GM12878 (cell line): ENCODE data around the gene NTM. TPM values are rescaled to one million over a fixed set of nuclear protein-coding genes. Genes with fewer than 3 reads are reported as not detected.

Experiments used
- ATAC-seq: fragments of 200-7000 bp; cut with Tn5 transposase; 3 replicates; pipeline ENCODE4 v1.9.1; 2020; ENCODE audit warnings: mild to moderate bottlenecking, moderate library complexity
- BruUV-seq: library from RNA; stranded (reverse); fragments of 400-500 nt; replicated peaks from 2 replicates; lab custom pipeline; 2021; lab: Mats Ljungman, UMichigan
- CTCF ChIA-PET: fragments of 300-600 bp; sonication (Branson Sonifier 250); formaldehyde crosslinking; extraction: SDS; loops from one replicate; lab custom pipeline; 2021; ENCODE audit warnings: inconsistent platforms; lab: Yijun Ruan, JAX
- POLR2A ChIA-PET: fragments of 350-600 bp; formaldehyde crosslinking; extraction: SDS; loops from one replicate; lab custom pipeline; 2021; ENCODE audit warnings: inconsistent platforms; lab: Charles Lee
- RAD21 ChIA-PET: fragments of 300-600 bp; sonication (Branson Sonifier 250); formaldehyde crosslinking; loops from one replicate; lab custom pipeline; 2023; ENCODE audit warnings: antibody characterized with exemption; ENCODE audit not compliant: unreplicated experiment; lab: Charles Lee
- SMC1A ChIA-PET: fragments of 300-600 bp; sonication (Branson Sonifier 250); formaldehyde crosslinking; loops from one replicate; lab custom pipeline; 2023; ENCODE audit not compliant: unreplicated experiment, uncharacterized antibody; lab: Charles Lee
- DNase-seq: peaks from one replicate; pipeline ENCODE4 v3.0.0-alpha.2; 2011; ENCODE audit warnings: low read depth, low spot score
- FAIRE-seq: peaks from 3 replicates; lab custom pipeline; 2011; peaks lifted over from hg19 to GRCh38; lab: Jason Lieb, UNC
- H2AFZ ChIP-seq: 2 replicates; pipeline ENCODE4 v1.6.0; 2011; ENCODE audit warnings: low read depth, low read length, control low read depth; ENCODE audit not compliant: control insufficient read depth
- H3K27ac ChIP-seq: 2 replicates; pipeline ENCODE4 v1.5.1; 2011; ENCODE audit warnings: control low read depth; ENCODE audit not compliant: control insufficient read depth, insufficient read depth
- H3K27me3 ChIP-seq, 2 experiments: replicated peaks in 1 of 2; 2 replicates each; pipeline versions ENCODE4 v1.6.0 to v1.6.1; 2011; ENCODE audit warnings: low read length in 1 of 2; ENCODE audit not compliant: control insufficient read depth in 2 of 2, insufficient read depth in 2 of 2
- H3K36me3 ChIP-seq, 2 experiments: 2 replicates each; pipeline ENCODE4 v1.5.1; 2011; ENCODE audit warnings: low read length in 1 of 2; ENCODE audit not compliant: control insufficient read depth in 2 of 2, insufficient read depth in 2 of 2
- H3K4me1 ChIP-seq: 2 replicates; pipeline ENCODE4 v1.6.1; 2011; ENCODE audit warnings: mild to moderate bottlenecking, low read length, moderate library complexity, mixed read lengths; ENCODE audit not compliant: control insufficient read depth, insufficient read depth
- H3K4me2 ChIP-seq: 2 replicates; pipeline ENCODE4 v1.6.0; 2011; ENCODE audit warnings: control low read depth; ENCODE audit not compliant: control insufficient read depth, insufficient read depth
- H3K4me3 ChIP-seq: fragments of 200-600 bp; sonication (generic); 2 replicates; pipeline ENCODE4 v1.5.1; 2016
- H3K79me2 ChIP-seq: 2 replicates; pipeline ENCODE4 v1.6.0; 2011; ENCODE audit warnings: low read length; ENCODE audit not compliant: control insufficient read depth, insufficient read depth
- H3K9ac ChIP-seq: 2 replicates; pipeline ENCODE4 v1.8.0; 2011; ENCODE audit warnings: low read length, control low read depth, mixed read lengths; ENCODE audit not compliant: control insufficient read depth, insufficient read depth
- H3K9me3 ChIP-seq: replicated peaks from 3 replicates; pipeline ENCODE4 v1.5.1; 2011; ENCODE audit warnings: mild to moderate bottlenecking, low read length; ENCODE audit not compliant: control insufficient read depth, insufficient read depth
- H4K20me1 ChIP-seq: 2 replicates; pipeline ENCODE4 v1.6.0; 2011; ENCODE audit not compliant: control insufficient read depth, insufficient read depth
- CUX1 ChIP-seq: IDR thresholded peaks from 2 replicates; pipeline ENCODE4 v1.6.1; 2012; ENCODE audit warnings: improper control_type of control experiment, low read depth, low read length; ENCODE audit not compliant: insufficient replicate concordance
- E2F4 ChIP-seq: IDR thresholded peaks from 2 replicates; pipeline ENCODE4 v1.6.1; 2012; ENCODE audit warnings: low read depth, low read length, improper control_type of control experiment
- EED ChIP-seq: sonication (generic); IDR thresholded peaks from 2 replicates; pipeline ENCODE4 v1.6.1; 2016; ENCODE audit warnings: antibody characterized with exemption, low read depth
- MTA2 ChIP-seq: fragments of 450-650 bp; IDR thresholded peaks from 2 replicates; pipeline ENCODE4 v1.6.1; 2016; ENCODE audit warnings: low read depth, mild to moderate bottlenecking, moderate library complexity
- NFXL1 ChIP-seq: fragments of 450-650 bp; IDR thresholded peaks from 2 replicates; pipeline ENCODE4 v1.6.1; 2017; ENCODE audit warnings: antibody characterized with exemption, mild to moderate bottlenecking, borderline replicate concordance
- SMARCA5 ChIP-seq: fragments of 450-650 bp; IDR thresholded peaks from 2 replicates; pipeline ENCODE4 v1.6.1; 2017; ENCODE audit warnings: mild to moderate bottlenecking
- SPI1 ChIP-seq: IDR thresholded peaks from 2 replicates; pipeline ENCODE4 v1.6.1; 2011; ENCODE audit warnings: low read depth, mild to moderate bottlenecking, low read length, moderate library complexity, borderline replicate concordance; ENCODE audit not compliant: insufficient read depth
- TCF3 ChIP-seq: IDR thresholded peaks from 2 replicates; pipeline ENCODE4 v1.6.1; 2012; ENCODE audit warnings: low read depth, mild to moderate bottlenecking, low read length, borderline replicate concordance; ENCODE audit not compliant: insufficient read depth
- TCF7 ChIP-seq: IDR thresholded peaks from 2 replicates; pipeline ENCODE4 v1.6.1; 2014; ENCODE audit warnings: antibody characterized with exemption, borderline replicate concordance
- USF1 ChIP-seq: IDR thresholded peaks from 2 replicates; pipeline ENCODE4 v1.6.1; 2011; ENCODE audit warnings: borderline replicate concordance, low read depth, mild to moderate bottlenecking, moderate library complexity, mixed read lengths, low read length; ENCODE audit not compliant: insufficient read depth; ENCODE audit errors: extremely low read length
- WGBS: methylation state at CpG from one replicate; pipeline ENCODE4 v1.1.6; 2016; ENCODE audit warnings: low lambda C conversion rate; ENCODE audit not compliant: insufficient replicate concordance, insufficient coverage; ENCODE audit errors: missing lambda C conversion rate; 5-methylcytosine and 5-hydroxymethylcytosine counted together
- in situ Hi-C: fragments of 300-500 bp; cut with MboI; formaldehyde crosslinking; loops from 9 replicates; pipeline ENCODE4 v1.14.3; 2018; ENCODE audit warnings: mixed read lengths
- intact Hi-C: fragments of 100-400 bp; cut with micrococcal nuclease; formaldehyde crosslinking; loops from one replicate; pipeline ENCODE4 v1.14.2; 2022; ENCODE audit not compliant: unreplicated experiment
- polyA plus RNA-seq, 11 experiments: library from polyadenylated mRNA; depleted of rRNA in 4 of 11; unstranded in 6 of 11; stranded (reverse) in 5 of 11; fragments of >200 nt; fragmentation: Nextera tagmentation in 4 of 11; fragmentation: Illumina TruSeq in 1 of 11; extraction: Ambion mirVana in 4 of 11; extraction: Trizol in 1 of 11; gene quantifications; 1 replicate in 1 of 11; 2 replicates in 10 of 11; pipeline versions ENCODE4 v1.2.1 to v1.2.3, GENCODE V29; 2011 to 2016; ENCODE audit warnings: inconsistent platforms in 2 of 11, missing spikeins in 2 of 11, low read depth in 1 of 11
- total RNA-seq, 4 experiments: library from RNA; depleted of rRNA in 3 of 4; stranded (reverse); fragments of >200 nt in 3 of 4; fragmentation: Illumina TruSeq in 1 of 4; extraction: Trizol in 1 of 4; gene quantifications; 2 replicates each; pipeline versions ENCODE4 v1.2.1 to v1.2.3, GENCODE V29; 2013 to 2021
- TF ChIP-seq, protein P1 (sequence below): fragments of 450-650 bp; IDR thresholded peaks from 2 replicates; pipeline ENCODE4 v1.6.1; 2017; ENCODE audit warnings: mild to moderate bottlenecking

Gene NTM
- total and polyA plus RNA-seq, 10 of the 15 experiments (the other 5 are each of a cell fraction or from before 2014, with no cell fraction given): not detected

DNA sequence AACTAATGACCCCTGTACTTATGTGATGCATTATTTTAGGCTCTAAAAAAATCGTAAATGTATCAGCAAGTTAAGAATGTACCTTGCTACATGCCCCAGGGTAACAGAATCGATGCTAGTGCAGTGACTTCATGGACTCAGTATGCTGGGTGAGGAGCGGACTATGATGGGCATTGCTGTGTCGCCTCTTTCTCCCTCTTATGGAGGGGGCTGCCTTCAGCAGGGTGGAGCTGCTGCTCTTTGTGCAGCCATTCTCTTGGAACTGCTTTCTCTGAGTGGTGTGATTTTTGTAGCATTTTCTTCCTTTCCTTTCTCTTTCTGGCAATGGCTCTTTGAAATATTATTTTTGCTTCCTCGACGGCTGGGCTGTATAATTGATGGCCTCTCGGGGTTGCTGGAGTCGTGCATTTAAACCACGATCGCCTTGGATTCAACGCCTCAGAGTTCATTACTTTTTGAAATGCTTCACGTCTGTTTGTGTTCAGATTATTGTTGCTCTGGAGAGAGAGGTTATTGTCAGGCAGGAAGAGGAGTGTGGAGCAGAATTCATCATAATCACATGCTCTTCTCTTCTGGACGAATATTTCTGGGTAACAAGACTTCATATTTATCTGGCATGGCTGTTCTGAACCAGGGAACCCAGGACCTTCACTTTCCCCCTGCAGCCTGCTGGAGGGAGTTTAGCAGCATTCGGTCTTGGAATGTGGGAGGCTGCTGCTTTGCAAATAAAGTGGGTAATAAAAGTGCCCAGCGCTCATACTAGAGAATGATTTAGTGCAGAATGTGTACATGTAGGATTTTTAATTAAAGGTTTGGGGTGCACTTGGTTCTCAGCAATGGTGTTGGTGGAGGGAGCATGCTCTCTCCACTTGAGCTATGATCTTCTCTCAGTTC, 804.2 kb downstream of the NTM start:
- no peaks in the 10 kb centered on the region for H3K36me3 ChIP-seq
- H2AFZ ChIP-seq: no peak overlapping the region
- no TSS peak for BruUV-seq
- H3K79me2 ChIP-seq: no peaks in the 10 kb centered on the region
- intact Hi-C loops: no loop called here
- H3K27ac ChIP-seq: no peak overlapping the region
- H3K27me3 ChIP-seq: no peaks in the 10 kb centered on the region
- 16% methylated on average over 15 of the region's 15 CpGs for WGBS
- in situ Hi-C loops: no loop called here
- CTCF ChIA-PET: no interaction called here
- no peak overlapping the region for H3K9ac ChIP-seq
- FAIRE-seq (no peak), DNase-seq (no peak), ATAC-seq (no peak)
- H3K4me1 ChIP-seq: no peaks in the 10 kb centered on the region
- H3K4me3 ChIP-seq: no peak overlapping the region
- H3K9me3 ChIP-seq: no peaks in the 10 kb centered on the region
- POLR2A ChIA-PET: no interaction called here
- RAD21 ChIA-PET: no interaction called here
- SMC1A ChIA-PET: no interaction called here
- H4K20me1 ChIP-seq: no peaks in the 10 kb centered on the region
- no peak overlapping the region for H3K4me2 ChIP-seq
- TF ChIP-seq E2F4 (no peak), SPI1 (no peak), TCF7 (no peak), SMARCA5 (no peak), CUX1 (no peak), EED (no peak), TCF3 (no peak), USF1 (no peak), MTA2 (no peak), NFXL1 (no peak)
- TF ChIP-seq, protein P1, sequence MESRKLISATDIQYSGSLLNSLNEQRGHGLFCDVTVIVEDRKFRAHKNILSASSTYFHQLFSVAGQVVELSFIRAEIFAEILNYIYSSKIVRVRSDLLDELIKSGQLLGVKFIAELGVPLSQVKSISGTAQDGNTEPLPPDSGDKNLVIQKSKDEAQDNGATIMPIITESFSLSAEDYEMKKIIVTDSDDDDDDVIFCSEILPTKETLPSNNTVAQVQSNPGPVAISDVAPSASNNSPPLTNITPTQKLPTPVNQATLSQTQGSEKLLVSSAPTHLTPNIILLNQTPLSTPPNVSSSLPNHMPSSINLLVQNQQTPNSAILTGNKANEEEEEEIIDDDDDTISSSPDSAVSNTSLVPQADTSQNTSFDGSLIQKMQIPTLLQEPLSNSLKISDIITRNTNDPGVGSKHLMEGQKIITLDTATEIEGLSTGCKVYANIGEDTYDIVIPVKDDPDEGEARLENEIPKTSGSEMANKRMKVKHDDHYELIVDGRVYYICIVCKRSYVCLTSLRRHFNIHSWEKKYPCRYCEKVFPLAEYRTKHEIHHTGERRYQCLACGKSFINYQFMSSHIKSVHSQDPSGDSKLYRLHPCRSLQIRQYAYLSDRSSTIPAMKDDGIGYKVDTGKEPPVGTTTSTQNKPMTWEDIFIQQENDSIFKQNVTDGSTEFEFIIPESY: no peak
